Measurements from ENCODE around the gene SPAG16.

DNA sequence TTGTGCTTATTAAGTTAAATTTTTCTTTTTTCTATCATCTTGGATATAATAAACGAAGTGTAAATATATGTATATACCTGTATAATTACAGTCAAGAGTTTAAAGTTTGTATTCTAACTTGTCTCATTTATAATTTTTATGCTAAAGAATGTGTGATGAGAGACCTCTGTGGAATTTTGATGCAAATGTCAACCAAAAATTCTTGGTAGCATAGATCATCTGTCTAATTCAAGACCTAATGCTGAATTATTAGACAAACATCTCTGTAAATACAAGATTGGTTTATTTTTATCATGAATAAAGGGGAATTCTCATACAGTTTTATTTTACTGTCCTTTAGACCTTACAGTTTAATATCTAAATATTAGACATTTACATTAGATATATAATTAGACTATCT, 977.4 kb downstream of the SPAG16 start:
- TF ChIP-seq CEBPB (IDR thresholded peaks at IDR 0.05; ENCODE audit: low read depth) (no peak), YY1 (IDR thresholded peaks at IDR 0.05; ENCODE audit: extremely low read depth, insufficient replicate concordance, low read depth, low read length) (no peak)
- TF ChIP-seq, protein P1, sequence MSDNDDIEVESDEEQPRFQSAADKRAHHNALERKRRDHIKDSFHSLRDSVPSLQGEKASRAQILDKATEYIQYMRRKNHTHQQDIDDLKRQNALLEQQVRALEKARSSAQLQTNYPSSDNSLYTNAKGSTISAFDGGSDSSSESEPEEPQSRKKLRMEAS (IDR thresholded peaks at IDR 0.05): no peak
- TF ChIP-seq, protein P2, sequence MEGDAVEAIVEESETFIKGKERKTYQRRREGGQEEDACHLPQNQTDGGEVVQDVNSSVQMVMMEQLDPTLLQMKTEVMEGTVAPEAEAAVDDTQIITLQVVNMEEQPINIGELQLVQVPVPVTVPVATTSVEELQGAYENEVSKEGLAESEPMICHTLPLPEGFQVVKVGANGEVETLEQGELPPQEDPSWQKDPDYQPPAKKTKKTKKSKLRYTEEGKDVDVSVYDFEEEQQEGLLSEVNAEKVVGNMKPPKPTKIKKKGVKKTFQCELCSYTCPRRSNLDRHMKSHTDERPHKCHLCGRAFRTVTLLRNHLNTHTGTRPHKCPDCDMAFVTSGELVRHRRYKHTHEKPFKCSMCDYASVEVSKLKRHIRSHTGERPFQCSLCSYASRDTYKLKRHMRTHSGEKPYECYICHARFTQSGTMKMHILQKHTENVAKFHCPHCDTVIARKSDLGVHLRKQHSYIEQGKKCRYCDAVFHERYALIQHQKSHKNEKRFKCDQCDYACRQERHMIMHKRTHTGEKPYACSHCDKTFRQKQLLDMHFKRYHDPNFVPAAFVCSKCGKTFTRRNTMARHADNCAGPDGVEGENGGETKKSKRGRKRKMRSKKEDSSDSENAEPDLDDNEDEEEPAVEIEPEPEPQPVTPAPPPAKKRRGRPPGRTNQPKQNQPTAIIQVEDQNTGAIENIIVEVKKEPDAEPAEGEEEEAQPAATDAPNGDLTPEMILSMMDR (IDR thresholded peaks at IDR 0.05 in 2 of 3, conservative IDR thresholded peaks at IDR 0.05 in 1 of 3; ENCODE audit: borderline replicate concordance in 1 of 3, insufficient read depth in 1 of 3, low read depth in 2 of 3, low read length in 2 of 3): no peak
